GM18870 (cell line): ENCODE measurements around the gene PURA.
"Not testable (repeated sequence)": the region's sequence is repeated elsewhere in the genome, so short reads cannot be mapped to it uniquely, and the experiment has no call there.

Experiments used
- ATAC-seq: cut with Tn5 transposase; IDR thresholded peaks from one replicate; pipeline ENCODE4 v1.9.1; 2021; ENCODE audit warnings: moderate library complexity; ENCODE audit not compliant: unreplicated experiment

Gene PURA

DNA sequence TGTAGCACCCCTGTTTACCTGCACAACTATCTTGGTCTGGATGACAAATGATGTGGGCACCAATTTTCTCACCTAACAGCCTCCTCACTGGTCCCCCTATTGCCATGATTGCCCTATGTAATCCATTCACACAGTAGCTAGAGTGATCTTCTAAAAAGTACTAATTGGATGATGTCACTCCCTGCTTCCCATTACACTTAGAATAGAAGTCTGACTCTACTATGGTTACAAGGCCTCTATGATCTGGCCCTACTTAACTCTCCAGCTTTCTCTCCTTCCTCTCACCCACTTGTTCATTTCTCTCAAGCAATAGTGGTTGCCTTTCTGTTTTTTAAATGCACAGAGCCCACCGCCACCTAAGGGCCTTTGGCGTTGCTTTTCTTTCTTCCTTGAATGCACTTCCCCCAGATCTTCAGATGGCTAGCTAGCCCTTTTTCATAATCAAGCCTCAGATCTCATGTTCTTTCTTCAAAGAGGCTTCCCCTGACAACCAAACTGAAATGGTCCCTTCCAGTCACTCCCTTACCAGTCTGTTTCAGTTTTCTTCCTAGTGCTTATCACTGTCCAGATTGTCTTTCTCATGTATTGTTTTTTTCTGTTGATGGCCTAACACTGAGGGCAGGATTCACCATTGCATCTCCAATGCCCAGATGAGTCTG, 20.5 kb downstream of the PURA start:
- ATAC-seq = no peak

DNA sequence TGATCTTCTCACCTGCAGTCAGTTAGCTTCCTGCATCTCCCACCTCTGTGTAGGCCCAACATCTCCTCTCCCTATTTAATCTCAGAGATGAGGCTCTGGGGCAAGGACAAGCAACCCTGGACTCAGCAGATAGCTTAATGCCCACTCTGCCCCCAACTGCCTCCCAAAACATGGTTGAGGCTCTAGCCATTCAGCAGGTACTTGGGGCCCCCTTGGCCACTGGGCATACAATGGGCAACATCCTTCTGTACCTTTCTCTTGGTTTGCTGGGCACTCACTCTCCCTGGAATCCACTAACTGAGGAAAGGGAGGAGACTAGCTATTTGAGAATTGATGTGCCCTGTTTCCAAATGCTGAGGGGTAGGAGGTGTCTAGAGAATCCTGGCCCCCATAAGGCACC, 21.2 kb downstream of the PURA start:
- no peak for ATAC-seq

DNA sequence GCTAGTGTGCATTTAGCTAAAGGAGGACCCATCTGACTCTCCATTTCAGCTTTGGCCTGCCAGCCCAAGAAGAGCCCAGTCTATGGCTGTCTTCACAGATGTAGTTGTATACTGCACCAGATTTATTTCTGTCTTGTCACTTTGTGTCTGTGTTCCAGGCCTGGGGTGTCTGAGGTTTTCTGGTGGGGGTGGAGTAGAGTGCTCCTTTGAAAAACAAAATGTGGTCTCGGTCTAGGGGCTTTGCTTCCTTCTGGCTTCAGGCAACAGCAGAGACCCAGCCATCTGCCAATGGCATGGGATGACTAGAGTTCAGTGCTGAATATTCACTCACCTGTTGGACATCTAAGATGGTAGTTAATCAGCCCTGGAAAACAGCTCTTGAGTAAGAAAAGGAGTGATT, 22.7 kb downstream of the PURA start:
- ATAC-seq = no peak

DNA sequence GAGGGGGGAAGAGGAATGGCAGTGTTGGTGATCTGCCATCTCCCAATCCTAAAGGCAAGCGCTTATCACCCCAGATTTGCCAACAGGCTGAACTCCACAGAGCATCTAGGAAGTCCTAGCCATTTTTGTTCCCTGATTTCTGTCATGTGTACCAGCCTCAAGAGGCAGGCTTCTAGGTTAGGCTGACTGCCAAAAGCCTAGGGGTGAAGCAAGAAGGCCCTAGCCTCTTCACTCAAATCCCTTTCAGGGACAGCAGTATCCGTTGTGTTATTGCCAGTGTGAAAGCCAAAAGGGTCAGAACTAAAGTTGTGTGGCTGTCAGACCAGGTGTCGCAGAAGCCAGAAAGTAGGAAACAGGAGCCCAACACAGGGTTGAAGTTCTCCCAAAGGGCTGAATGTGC, 26.5 kb downstream of the PURA start:
- ATAC-seq = no peak

DNA sequence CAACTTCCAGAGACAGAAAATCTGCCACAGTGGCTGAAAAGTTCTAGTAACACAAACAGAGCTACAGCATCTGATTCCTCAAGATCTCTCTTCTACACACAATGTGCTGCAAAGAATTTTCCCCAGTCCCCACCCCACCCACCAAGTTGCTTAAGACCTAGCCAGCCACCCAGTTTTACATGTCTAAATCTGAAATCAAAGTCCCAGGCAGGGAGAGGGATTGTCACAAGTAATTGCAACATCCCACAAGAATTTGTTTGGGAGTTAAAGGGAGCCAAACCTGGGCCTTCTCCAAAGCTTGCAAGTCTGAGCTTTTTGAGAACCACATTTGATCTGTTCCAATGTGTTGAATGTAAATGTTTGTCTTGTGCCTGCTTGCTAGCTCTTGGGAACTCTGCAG, 27.3 kb downstream of the PURA start:
- no peak for ATAC-seq

DNA sequence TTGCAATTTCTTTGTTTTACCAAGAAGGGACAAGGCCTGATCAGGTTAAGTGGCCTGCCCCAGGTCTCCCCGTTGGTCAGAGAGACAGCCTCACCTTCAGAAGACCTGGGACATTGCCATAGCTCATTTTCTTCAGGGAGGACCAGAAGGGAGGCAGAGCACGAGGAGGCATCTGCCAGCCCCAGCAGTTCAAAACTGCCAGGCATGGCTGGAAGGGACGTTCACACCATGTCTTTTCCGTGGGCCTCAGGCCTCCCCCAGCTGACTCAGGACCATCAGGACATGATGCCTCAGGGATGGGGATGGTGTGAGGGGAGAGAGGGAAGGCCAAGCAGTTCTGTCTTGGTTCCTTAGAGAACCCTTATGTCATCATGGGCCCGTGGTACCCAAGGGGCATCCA, 28.3 kb downstream of the PURA start:
- ATAC-seq = no peak

DNA sequence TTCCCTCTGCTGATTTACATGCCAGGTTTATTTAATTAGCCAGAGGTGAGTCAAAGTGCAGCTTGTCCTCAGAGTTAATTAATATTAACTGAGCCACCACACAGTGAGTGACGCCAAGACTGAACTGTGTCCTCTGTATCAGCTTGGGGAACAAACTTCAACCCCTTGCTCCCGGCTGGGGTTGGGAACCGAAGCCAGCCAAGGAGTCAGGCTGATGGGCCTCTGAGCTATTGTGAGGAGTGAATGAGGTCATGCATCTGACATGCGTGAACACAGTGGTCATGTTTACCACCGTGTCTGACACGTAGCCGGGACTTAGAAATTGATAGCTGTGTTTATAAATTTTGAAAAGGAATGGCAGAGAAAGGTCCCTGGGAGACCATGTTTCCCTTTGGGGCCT, 28.9 kb downstream of the PURA start:
- ATAC-seq = no peak

DNA sequence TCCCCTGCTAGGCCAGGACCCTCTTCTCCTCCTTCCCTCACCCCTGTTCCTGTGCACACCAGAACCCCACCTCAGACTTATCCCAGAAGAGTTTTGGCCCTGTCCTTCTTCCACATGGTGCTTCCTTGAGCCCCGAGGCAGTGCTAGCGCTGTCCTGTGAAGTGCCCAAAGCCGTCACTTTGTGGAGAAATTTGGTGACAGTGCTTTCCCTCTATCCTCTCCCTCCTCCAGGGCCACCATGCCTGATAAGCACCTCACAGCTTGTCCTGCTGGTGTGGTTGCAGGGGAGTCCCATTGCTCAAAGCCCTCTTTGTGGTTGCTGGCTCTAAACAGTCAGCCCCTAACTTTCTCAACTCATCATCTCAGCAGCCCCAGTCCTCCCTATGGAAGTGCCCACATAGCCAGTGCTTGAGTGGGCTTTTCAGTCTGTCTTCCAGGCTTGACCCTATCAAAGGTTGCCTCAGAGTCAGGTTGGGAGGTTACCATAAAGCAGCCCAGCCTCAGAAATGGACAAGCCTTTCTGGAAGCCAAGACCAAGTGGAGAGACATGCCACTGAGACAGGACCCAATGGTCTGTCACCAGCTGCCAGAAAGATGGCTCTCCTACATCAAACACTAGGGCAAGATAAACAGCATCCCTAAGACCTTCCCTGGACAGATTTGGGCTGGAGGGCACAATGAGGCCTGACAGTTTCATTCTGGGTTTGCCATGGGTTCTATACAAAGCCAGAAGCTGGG, 29.8 kb downstream of the PURA start:
- no peak for ATAC-seq

DNA sequence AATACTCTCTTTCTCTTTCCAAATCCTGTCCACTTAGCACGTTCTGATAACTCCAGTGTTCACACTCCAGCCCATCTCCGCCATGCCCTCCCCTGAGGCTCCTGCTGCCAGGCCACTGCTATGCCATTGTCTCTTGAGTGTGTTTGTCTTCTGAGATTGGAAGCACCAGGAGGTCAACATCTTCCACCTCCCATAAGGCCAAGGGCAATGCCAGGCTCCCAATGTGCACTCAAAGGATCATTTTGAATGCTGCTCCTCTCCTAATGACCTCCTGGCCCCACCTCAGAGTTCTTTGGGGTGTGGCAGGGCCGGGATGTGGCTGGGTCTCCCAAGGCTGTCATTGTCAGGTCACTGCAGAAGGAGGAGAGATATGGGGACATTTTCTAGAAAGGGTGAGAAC, 31.3 kb downstream of the PURA start:
- ATAC-seq = no peak

DNA sequence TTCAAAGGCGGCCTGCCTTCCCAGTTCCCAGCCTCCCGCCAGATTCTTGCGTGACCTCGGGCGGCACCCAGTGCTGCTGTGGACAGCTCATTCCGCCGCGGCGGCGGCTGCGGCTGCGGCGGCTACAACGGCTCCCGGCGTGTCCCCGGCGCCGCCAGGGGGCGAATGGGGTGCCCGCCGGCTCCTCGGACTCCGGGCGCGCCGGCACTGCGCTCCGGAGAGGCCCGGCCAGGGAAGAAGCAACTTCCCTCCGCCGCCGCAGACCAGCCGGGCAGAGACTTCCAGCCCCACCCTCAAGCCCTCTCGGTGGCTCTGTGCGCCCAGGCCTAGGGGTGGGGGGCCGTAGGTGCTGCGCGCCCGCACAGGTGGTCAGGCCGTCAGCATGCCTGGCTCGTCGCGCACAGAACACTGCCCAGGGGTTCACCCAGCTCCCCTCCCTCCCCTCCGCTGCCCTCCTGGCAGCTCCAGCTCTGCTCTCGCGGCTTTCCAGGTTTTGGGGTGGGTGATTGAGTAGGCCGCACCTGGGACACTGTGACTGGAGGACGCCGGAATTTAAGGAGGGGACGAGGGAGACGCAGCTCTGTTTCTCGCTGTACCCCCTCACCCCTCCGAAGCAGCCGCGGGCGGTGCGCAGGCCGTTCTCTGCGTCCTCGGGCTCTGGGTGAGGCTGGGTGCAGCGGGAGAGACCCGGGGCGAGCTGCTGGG, 32.1 kb downstream of the PURA start:
- no peak for ATAC-seq

DNA sequence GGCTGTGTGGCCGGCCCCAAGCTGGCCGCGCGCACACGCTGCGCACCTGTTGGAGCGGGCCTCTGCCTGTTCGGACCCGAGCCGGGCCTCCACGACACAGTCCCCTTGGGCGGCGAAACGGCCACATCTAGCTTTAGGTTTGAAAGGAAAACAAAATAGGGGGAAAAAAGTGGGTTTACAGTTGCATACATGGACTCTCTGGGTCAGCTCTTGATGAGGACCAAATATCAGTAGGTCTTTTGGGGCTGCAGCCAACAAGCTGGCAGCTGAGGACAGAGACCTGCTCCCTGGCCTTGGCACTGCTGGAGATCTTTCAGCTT, 32.6 kb downstream of the PURA start:
- ATAC-seq = no peak

DNA sequence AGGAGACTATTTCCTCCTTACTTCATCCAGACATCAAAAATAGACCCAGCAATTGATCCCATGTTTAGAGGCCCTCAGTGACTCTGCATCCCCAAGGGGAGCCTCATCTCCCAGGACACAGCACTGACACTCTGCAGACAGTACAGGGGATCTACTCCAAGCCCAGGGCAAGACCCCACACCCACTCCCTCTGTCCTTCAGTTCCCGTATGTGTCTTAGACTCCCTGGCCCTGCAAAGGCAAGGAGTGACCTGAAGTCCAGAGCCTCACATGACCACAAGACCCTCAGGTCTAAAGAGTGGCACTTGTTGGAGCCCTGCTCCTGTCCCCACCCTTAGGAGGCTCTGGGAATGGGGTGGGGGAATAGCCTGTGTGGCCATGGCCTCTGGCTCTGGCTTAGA, 33.6 kb downstream of the PURA start:
- ATAC-seq = no peak

DNA sequence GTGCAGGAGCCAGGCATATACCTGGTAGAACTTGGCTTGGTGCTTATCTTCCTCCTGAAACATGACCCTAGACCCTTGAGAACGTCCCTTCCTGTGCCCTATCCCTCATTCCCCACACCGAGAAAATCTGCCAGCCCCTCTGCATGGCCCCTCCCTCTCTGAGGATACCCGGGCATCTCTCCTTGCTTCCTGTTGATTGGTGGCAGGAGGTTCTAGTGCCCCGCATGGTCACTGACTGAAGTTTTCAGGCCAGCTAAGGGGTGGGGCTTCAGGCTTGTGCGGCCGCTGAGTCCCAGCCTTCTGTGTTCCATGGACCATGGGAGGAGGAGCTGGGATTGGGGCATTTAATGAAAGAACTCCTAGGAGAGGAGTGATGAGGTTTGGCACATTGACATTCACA, 34.6 kb downstream of the PURA start:
- ATAC-seq = no peak

DNA sequence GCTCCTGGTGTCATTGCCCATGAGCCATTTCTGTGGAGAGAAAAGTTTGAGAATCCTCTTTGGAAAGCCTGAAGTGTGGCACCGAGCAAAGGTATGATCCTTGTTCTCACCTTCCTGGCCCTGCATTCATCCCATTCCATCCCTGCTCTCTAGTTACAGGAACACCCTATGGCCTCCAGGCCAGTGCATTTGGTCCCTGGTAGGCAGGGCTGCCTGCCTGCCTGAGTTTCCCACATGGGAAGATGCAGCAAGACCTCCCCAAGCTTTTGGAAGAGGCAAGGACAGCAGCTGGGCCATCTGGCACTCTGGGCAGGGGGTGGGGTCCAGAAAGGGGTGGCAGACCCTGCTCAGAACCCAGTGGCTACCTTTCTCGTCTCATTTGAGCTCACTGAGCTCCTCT, 36.3 kb downstream of the PURA start:
- ATAC-seq = no peak

DNA sequence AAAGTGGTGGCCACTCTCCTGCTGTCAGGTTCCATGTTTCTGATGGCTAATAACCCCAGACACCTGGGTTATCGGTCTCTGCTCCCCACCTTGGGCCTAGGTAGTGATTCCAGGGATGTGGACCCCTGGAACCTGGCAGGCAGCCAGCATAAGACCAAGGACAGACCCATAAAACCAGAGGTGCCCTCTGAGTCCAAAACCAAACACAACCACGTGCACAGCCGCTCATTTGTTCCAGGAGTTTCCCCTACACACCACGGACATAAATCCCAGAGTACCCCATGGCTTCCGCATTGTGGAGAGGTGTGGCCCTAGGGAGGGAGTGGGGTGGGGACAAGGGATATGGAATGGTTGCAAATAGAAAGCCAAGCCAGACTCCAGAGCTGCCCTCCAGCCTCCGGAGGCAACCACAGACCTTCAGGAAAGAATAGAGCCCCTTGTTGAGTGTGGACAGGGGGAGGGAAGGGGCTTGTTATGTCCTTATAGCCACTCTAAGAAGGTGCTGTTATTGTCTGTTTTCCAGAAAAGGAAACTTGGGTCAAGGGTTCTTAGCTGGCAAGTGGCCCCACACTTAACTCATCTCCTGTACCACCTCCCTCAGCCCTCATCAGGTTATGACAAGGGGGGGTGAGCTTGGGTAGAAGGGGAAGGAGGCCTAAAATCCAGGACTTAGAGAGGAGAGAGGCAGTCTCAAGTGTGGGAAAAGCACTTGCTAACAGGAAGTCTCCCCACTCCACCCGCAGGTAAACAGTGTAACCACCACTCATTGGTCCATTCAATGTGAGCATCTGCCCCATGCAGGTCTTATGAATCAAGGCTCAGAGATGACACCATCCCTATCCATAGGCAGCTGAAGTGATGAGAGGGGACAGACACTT, 37.5 kb downstream of the PURA start:
- ATAC-seq = no peak

DNA sequence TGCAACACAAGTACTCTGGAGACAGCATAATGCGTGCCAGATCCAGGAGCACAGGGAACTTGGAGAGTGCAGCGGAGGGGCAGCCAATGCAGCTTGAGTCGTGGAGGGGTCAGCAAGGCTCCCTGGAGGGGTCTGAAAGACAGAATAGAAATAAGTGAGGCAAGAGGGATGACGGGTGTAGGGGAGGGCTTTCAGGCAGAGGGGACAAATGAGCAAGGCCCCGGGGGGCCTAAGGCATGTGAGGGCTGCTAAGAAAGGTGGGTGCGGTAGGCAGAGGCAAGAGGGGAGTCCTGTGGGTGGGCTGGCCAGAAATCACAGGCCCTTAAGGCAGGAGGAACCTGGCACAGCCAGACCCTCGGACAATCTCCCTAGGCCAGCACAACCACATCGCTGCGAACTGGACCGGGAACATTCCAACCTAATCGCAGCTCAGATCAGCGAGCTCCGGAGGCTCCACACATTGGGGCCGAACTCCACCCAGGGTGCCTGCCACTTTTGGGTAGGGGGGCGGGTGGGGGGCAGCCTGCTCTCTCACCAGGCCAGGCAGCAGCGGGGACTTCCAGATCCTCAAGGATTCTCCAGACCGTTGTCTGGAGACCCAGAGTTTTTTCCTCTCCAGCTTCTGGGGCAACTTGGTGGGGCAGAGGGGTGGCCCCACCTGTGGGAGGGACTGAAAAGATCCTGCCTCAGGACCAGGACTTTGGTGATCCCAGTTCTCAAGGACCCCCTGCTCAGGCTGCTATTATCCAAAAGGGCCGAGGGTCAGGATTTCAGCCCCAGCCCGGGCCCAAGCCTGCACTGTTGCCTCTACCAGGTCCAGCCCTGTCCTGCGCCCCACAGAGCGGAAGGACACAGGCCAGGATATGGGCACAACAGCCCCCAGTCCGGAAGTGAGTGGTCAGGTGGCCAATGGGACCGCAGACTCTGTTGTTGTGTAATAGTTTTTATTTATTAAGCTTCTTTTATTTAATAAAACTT, 38.4 kb downstream of the PURA start:
- ATAC-seq = no peak

DNA sequence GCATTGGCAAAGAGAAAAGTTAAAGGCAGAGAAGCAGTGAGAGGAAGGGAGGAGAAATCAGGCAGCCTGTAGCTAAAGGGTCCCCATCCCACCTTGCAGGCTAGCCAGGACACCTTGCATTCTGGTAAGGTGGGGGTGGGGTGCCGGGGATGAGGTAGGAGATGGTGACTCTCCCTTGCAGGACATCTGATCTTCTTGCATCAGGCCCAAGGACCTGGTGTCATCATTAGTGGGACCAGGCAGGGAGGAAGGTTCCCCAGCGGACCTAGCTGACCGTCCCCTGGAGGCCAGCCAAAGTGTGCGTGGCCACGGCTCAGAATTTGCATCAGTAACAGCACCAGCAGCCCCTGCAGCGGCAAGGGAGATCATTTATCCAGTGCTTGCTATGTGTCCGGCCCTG, 39.3 kb downstream of the PURA start:
- no peak for ATAC-seq

DNA sequence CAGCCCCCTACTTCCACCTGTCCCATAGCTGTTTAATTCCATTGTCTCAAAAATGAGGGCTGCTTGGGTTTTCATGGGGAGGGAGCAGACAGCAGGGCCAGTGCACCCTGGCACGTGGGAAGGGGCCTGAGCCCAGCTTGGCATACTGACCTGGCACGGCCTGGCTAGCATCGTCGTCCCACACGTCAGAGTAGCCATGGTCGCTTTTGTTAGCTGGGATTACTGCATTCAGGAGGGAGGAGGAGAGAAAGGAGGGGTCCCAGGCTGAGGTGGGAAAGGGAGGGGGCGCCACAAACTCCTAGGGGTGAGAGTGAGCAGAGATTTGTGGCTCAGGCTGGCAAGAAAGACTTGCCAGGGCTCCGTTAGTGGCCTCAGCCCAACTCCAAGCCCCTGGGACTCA, 40.0 kb downstream of the PURA start:
- no peak for ATAC-seq

DNA sequence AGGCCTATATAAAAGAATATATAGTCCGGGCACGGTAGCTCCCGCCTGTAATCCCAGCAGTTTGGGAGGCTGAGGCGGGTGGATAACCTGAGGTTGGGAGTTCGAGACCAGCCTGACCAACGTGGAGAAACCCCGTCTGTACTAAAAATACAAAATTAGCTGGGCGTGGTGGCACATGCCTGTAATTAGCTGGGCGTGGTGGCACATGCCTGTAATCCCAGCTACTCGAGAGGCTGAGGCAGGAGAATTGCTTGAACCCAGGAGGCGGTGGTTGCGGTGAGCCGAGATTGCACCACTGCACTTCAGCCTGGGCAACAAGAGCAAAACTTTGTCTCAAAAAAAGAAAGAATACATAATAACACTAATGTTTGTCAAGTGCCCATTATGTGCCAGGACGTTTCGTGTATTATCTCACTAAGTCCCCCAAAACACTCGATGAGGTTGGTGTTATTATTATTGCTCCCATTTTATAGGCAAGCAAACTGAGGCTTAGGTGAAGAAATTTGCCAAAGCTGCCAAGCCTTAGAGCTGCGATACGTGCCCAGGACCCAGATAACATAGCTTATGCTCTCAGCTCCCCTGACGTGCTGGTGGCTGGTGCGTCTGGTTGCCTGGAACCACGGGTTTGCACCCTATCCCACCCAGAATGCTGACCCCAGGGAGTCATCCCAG, 40.9 kb downstream of the PURA start:
- ATAC-seq = not testable (repeated sequence)
